Body of pancreas (tissue), 4 donors: ENCODE results near the gene HABP4.

Source experiments
- POLR2A ChIP-seq, 3 donors: fragments of 450-650 bp; IDR thresholded peaks; one replicate each; pipeline ENCODE4 v1.6.1; 2016; ENCODE audit warnings: antibody characterized with exemption in 3 of 3, mild to moderate bottlenecking in 2 of 3
- TF ChIP-seq, protein P1 (sequence below), 7 experiments: fragments of 450-650 bp in 4 of 7; fragments of 200-600 bp in 3 of 7; sonication (generic) in 3 of 7; IDR thresholded peaks; one replicate each; pipeline ENCODE4 v1.5.1; 2016 to 2019; ENCODE audit warnings: antibody characterized with exemption in 7 of 7

DNA sequence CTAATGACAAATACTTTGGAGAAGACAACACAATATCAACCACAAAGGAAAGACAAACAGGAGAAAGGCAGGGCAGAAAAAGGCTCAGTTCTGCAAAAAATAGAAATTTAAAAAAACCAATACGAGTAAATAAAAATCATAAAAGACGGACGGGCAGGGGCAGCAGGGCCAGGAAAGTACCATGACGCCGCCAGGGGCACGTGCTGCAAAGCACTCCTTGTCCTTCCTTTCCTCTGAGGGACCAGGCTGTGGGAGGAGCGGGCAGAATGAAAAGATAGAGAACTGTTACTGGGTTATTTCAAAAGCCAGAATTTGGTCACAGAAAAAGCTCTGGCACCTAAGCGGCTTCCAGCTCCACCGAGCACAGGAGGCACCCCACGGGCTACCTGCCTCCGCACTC, 53.9 kb downstream of the HABP4 start:
- no peak for TF ChIP-seq POLR2A (IDR thresholded peaks at IDR 0.05)
- TF ChIP-seq, protein P1, sequence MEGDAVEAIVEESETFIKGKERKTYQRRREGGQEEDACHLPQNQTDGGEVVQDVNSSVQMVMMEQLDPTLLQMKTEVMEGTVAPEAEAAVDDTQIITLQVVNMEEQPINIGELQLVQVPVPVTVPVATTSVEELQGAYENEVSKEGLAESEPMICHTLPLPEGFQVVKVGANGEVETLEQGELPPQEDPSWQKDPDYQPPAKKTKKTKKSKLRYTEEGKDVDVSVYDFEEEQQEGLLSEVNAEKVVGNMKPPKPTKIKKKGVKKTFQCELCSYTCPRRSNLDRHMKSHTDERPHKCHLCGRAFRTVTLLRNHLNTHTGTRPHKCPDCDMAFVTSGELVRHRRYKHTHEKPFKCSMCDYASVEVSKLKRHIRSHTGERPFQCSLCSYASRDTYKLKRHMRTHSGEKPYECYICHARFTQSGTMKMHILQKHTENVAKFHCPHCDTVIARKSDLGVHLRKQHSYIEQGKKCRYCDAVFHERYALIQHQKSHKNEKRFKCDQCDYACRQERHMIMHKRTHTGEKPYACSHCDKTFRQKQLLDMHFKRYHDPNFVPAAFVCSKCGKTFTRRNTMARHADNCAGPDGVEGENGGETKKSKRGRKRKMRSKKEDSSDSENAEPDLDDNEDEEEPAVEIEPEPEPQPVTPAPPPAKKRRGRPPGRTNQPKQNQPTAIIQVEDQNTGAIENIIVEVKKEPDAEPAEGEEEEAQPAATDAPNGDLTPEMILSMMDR (IDR thresholded peaks at IDR 0.05) = no peak
